Measurements from ENCODE around the gene MAGEA2B.
"Not testable (repeated sequence)": the region's sequence is repeated elsewhere in the genome, so short reads cannot be mapped to it uniquely, and the experiment has no call there.

The MAGEA2B gene

GRCh38 chrX:152758918-152759317 is 44.5 kb downstream of the MAGEA2B start, which contains the start of gene CSAG3:
CSAG3 (plus strand) TSS chrX:152759218.
- DNase-seq: not testable (repeated sequence)

GRCh38 chrX:152759544-152759943 is 45.1 kb downstream of the MAGEA2B start:
- DNase-seq: not testable (repeated sequence)

DNA sequence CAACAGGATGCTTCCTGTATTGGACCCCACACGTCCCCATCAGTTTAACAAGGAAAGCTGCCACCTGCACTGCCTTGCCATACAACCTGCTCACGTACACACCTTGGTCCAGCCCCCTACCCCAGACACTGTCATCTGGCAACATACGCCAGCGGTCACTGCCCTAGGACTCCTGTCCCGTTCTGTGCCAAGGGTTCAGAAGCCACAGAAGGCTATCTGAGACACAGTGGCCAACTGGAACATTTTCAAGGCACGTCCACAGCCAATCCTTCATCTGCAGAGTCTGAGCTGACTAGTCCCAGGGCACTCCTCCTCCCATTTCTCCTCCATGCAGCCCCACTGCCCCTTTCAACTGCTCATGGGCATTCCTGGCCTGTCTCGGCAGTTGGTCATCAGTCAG is 47.2 kb downstream of the MAGEA2B start:
- DNase-seq: not testable (repeated sequence)

DNA sequence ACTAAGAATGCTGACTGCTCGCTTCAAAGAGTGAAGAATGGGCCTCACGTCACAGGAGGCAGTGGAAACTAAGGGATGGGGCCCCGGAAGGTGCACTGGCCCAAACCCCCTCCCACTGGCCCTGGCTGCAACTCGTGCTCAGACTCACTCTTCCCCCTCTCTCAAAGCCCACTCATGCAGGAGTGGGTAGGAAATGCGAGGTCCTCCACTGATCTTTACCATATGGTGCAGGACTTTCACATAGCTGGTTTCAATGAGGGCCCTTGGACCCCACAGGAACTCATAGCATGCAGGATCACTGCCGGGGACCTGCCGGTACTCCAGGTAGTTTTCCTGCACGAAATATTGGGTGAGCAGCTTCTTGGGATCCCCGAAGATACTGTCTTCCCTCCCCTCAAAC is 52.1 kb downstream of the MAGEA2B start:
- not testable (repeated sequence) for DNase-seq

Data from NCI-H69 (cell line).